A549 treated with RU486 at 1 μM for 4 hours (cell line): ENCODE results near the gene IPPK. TPM values are rescaled to one million over a fixed set of nuclear protein-coding genes. Genes with fewer than 3 reads are reported as not detected.

ENCODE experiments used
- total RNA-seq: library from RNA; stranded (reverse); fragments of 200-300 nt; extraction: Qiagen RNA extraction; gene quantifications from 5 replicates; pipeline ENCODE4 v1.2.3, GENCODE V29; 2022; ENCODE audit warnings: low read depth

Gene IPPK, protein sequence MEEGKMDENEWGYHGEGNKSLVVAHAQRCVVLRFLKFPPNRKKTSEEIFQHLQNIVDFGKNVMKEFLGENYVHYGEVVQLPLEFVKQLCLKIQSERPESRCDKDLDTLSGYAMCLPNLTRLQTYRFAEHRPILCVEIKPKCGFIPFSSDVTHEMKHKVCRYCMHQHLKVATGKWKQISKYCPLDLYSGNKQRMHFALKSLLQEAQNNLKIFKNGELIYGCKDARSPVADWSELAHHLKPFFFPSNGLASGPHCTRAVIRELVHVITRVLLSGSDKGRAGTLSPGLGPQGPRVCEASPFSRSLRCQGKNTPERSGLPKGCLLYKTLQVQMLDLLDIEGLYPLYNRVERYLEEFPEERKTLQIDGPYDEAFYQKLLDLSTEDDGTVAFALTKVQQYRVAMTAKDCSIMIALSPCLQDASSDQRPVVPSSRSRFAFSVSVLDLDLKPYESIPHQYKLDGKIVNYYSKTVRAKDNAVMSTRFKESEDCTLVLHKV
- total RNA-seq = 12.3 to 16.3 TPM (median 12.9 TPM) in 5 replicates

DNA sequence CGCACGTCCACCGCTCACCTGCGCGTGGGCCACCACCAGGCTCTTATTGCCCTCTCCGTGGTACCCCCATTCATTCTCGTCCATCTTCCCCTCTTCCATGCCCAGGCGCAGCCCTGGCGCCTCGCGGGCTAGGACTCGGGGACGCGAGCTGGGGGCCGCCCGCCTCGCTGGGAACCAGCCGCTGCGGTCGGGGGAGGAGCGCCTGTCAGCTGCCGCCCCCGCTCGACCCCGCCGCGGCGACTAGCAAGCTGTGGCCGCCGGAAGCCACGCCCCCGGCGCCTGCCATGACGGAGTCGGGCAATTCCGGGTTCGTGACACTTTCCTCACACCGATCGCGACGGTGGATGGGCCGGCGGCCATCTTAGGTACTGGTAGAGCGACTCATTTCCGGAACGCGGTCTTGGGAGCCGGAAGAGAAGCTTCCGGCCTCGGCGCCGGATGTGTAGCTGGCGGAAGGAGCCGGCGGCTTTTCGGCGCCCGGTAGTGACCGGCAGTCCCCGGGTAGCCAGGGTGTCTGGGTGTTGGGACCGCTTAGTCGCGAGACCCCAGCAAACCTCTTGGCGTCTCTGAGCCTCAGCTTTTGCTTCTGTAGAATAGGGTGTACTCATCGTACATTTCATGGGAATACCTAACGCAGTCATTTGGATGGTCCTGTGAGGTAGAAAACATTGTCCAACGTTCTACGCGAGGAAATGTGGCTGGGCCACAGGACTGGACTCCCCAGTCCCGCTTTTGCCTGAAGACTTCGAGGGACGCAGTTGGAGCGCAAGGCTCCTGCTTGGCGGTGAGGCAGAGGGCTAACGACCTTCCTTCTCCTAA, at the start of gene IPPK:
IPPK (minus strand) TSS at position 242 of the 819 bp plus-strand sequence; CDS start at position 99, 143 bp downstream.

Other genes starting within 250 kb of the IPPK start
- not detected in 5 replicates for gene OMD, start 245.7 kb downstream of the IPPK start, total RNA-seq
- not detected in 5 replicates for gene ASPN, start 187.6 kb downstream of the IPPK start, total RNA-seq
- 0.07 to 0.26 TPM (median 0.21 TPM) in 5 replicates for gene ECM2, start 134.1 kb downstream of the IPPK start, total RNA-seq
- 23.4 to 35.0 TPM (median 33.8 TPM) in 5 replicates for gene BICD2, start 94.7 kb upstream of the IPPK start, total RNA-seq
- gene ZNF484, start 207.9 kb upstream of the IPPK start, total RNA-seq = 1.4 to 3.3 TPM (median 2.0 TPM) in 5 replicates